Esophagus muscularis mucosa (tissue), 3 donors: Measurements from ENCODE around the gene RPGRIP1L.

Experiments
- CTCF ChIP-seq, 3 experiments: fragments of 200-600 bp in 2 of 3; fragments of 450-650 bp in 1 of 3; sonication (generic) in 2 of 3; IDR thresholded peaks; one replicate each; pipeline ENCODE4 v1.5.1; 2017 to 2019; ENCODE audit warnings: antibody characterized with exemption in 3 of 3, mild to moderate bottlenecking in 2 of 3, moderate library complexity in 1 of 3
- POLR2AphosphoS5 ChIP-seq, 2 donors: sonication (generic); formaldehyde crosslinking; IDR thresholded peaks; one replicate each; pipeline ENCODE4 v1.6.1; 2017; ENCODE audit warnings: antibody characterized with exemption in 2 of 2

- no peak for TF ChIP-seq CTCF (IDR thresholded peaks at IDR 0.05)
- TF ChIP-seq POLR2AphosphoS5 (IDR thresholded peaks at IDR 0.05): no peak
Observed at GRCh38 chr16:53651357-53651756, 52.3 kb downstream of the RPGRIP1L start.
